ENCODE measurements around the gene EIF3F. TPM values are rescaled to one million over a fixed set of nuclear protein-coding genes. Genes with fewer than 3 reads are reported as not detected.
A peak's percentile ranks its signal among the peaks of the same experiment; 100 is the strongest.

The EIF3F gene
- total and polyA plus RNA-seq, 10 of the 15 experiments (the other 5 are each of a cell fraction or from before 2014, with no cell fraction given): 81.3 to 461 (median 213) TPM

DNA sequence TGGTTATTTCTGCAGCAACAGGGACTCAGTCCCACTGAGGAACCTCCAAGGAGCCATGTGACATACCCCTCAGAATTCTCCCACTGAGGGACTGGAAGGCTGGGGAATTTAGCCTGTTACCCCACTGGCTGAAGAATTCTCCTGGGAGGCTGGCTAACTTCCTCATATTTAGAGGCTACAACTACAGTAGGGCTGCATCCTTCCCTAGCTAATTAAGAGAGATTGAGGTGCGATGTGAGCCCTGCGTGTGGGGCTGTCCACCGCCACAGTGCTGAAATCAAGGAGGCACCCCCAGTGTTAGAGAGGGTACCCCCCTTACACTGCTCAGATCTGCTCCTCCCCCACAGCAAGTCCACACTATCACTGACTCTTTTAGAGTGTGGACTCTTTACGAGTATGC, 21.1 kb downstream of the EIF3F start:
- H3K36me3 ChIP-seq (ENCODE audit: control insufficient read depth in 2 of 2, insufficient read depth in 2 of 2, low read length in 1 of 2): no peaks in the 10 kb centered on the region
- in situ Hi-C loops (cut with MboI): loop anchor here (5.0 kb wide), 1 partner anchor 89 kb away; no protein-coding TSS in a partner anchor
- no peak for FAIRE-seq
- WGBS (ENCODE audit: insufficient coverage, insufficient replicate concordance, low lambda C conversion rate, missing lambda C conversion rate): 29% methylated on average over 4 of the region's 4 CpGs
- H3K4me2 ChIP-seq (ENCODE audit: control insufficient read depth, insufficient read depth): no peak overlapping the region
- H3K9me3 ChIP-seq (replicated peaks; ENCODE audit: control insufficient read depth, insufficient read depth, low read length): no peaks in the 10 kb centered on the region
- H3K27me3 ChIP-seq (replicated peaks in 1 of 2; ENCODE audit: control insufficient read depth in 2 of 2, insufficient read depth in 2 of 2, low read length in 1 of 2): no peaks in the 10 kb centered on the region; a peak in 1 of 4 replicates
- peak; percentile 28; the same call in 1 of the 3 replicates for ATAC-seq
- no peak for DNase-seq (ENCODE audit: low read depth, low spot score)
- no peaks in the 10 kb centered on the region for H3K79me2 ChIP-seq (ENCODE audit: control insufficient read depth, insufficient read depth, low read length)
- CTCF ChIA-PET: interaction anchor here (0.6 to 6.7 kb wide), 9 partner anchors 14 to 166 kb away, joined by 3 to 94 read pairs (median 3); no protein-coding TSS in a partner anchor
- POLR2A ChIA-PET: no interaction called here
- SMC1A ChIA-PET (ENCODE audit: uncharacterized antibody, unreplicated experiment): interaction anchor here (1.2 to 2.6 kb wide), 2 partner anchors 23 to 91 kb away, joined by 3 to 30 read pairs; no protein-coding TSS in a partner anchor
- no peak overlapping the region for H3K4me3 ChIP-seq
- no peak overlapping the region for H3K27ac ChIP-seq (ENCODE audit: control insufficient read depth, insufficient read depth)
- BruUV-seq (replicated peaks): no TSS peak
- no peak overlapping the region for H3K9ac ChIP-seq (ENCODE audit: control insufficient read depth, insufficient read depth, low read length)
- RAD21 ChIA-PET (ENCODE audit: unreplicated experiment): interaction anchor here (3.5 kb wide), 1 partner anchor 91 kb away, joined by 56 read pairs; no protein-coding TSS in a partner anchor
- peak; percentile 77 for TF ChIP-seq REST (IDR thresholded peaks at IDR 0.05; ENCODE audit: low read depth, low read length)
- TF ChIP-seq, protein P1, sequence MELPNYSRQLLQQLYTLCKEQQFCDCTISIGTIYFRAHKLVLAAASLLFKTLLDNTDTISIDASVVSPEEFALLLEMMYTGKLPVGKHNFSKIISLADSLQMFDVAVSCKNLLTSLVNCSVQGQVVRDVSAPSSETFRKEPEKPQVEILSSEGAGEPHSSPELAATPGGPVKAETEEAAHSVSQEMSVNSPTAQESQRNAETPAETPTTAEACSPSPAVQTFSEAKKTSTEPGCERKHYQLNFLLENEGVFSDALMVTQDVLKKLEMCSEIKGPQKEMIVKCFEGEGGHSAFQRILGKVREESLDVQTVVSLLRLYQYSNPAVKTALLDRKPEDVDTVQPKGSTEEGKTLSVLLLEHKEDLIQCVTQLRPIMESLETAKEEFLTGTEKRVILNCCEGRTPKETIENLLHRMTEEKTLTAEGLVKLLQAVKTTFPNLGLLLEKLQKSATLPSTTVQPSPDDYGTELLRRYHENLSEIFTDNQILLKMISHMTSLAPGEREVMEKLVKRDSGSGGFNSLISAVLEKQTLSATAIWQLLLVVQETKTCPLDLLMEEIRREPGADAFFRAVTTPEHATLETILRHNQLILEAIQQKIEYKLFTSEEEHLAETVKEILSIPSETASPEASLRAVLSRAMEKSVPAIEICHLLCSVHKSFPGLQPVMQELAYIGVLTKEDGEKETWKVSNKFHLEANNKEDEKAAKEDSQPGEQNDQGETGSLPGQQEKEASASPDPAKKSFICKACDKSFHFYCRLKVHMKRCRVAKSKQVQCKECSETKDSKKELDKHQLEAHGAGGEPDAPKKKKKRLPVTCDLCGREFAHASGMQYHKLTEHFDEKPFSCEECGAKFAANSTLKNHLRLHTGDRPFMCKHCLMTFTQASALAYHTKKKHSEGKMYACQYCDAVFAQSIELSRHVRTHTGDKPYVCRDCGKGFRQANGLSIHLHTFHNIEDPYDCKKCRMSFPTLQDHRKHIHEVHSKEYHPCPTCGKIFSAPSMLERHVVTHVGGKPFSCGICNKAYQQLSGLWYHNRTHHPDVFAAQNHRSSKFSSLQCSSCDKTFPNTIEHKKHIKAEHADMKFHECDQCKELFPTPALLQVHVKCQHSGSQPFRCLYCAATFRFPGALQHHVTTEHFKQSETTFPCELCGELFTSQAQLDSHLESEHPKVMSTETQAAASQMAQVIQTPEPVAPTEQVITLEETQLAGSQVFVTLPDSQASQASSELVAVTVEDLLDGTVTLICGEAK (IDR thresholded peaks at IDR 0.05; ENCODE audit: borderline replicate concordance): no peak
- no peaks in the 10 kb centered on the region for H3K4me1 ChIP-seq (ENCODE audit: control insufficient read depth, insufficient read depth, low read length)
- intact Hi-C loops (cut with micrococcal nuclease; ENCODE audit: unreplicated experiment): no loop called here
- H2AFZ ChIP-seq (ENCODE audit: control insufficient read depth, low read depth, low read length): no peak overlapping the region
- no peaks in the 10 kb centered on the region for H4K20me1 ChIP-seq (ENCODE audit: control insufficient read depth, insufficient read depth)
